ENCODE data around the gene TRIM39. TPM values are rescaled to one million over a fixed set of nuclear protein-coding genes. Genes with fewer than 3 reads are reported as not detected.

The TRIM39 gene
- 6.7 to 8.1 TPM (median 7.4 TPM) in 5 replicates for total RNA-seq (2022; extraction: Qiagen RNA extraction)

GRCh38 chr6:30326526-30327231 lies at the start of gene TRIM39:
TSS of gene TRIM39 (plus strand) at chr6:30326927. CDS start at chr6:30329318, 2,391 bp downstream.

GRCh38 chr6:30344868-30345671 lies 18.3 kb downstream of the TRIM39 start, which contains the start of gene RPP21:
TSS of gene RPP21 (plus strand) at chr6:30345156. CDS start at chr6:30345172, 16 bp downstream.

Other genes starting within 250 kb of the TRIM39 start
- gene TRIM31, start 213.8 kb upstream of the TRIM39 start, total RNA-seq (2022; extraction: Qiagen RNA extraction), result 1.0 to 1.8 TPM (median 1.3 TPM) in 5 replicates
- gene TRIM40, start 190.8 kb upstream of the TRIM39 start, total RNA-seq (2022; extraction: Qiagen RNA extraction), result not detected in 5 replicates
- 0.02 TPM in 1 of 5 replicates, not detected in the others for gene TRIM10, start 165.7 kb upstream of the TRIM39 start, total RNA-seq (2022; extraction: Qiagen RNA extraction)
- 0.08 to 0.09 TPM in 2 of 5 replicates, not detected in the others for gene TRIM15, start 163.4 kb upstream of the TRIM39 start, total RNA-seq (2022; extraction: Qiagen RNA extraction)
- gene TRIM26, start 113.5 kb upstream of the TRIM39 start, total RNA-seq (2022; extraction: Qiagen RNA extraction), result 24.1 to 27.1 TPM (median 25.8 TPM) in 5 replicates
- gene RPP21, start 18.2 kb downstream of the TRIM39 start, total RNA-seq (2022; extraction: Qiagen RNA extraction), result 62.2 to 73.8 TPM (median 71.8 TPM) in 5 replicates
- gene HLA-E, start 162.6 kb downstream of the TRIM39 start, total RNA-seq (2022; extraction: Qiagen RNA extraction), result 60.3 to 71.4 TPM (median 61.8 TPM) in 5 replicates
- gene GNL1, start 229.6 kb downstream of the TRIM39 start, total RNA-seq (2022; extraction: Qiagen RNA extraction), result 28.4 to 36.7 TPM (median 33.9 TPM) in 5 replicates
- gene PRR3, start 230.4 kb downstream of the TRIM39 start, total RNA-seq (2022; extraction: Qiagen RNA extraction), result 14.5 to 17.3 TPM (median 16.5 TPM) in 5 replicates
- 50.4 to 58.2 TPM (median 52.3 TPM) in 5 replicates for gene ABCF1, start 244.5 kb downstream of the TRIM39 start, total RNA-seq (2022; extraction: Qiagen RNA extraction)